Osteocyte (in vitro differentiated cells): ENCODE data around the gene HIRA. TPM values are rescaled to one million over a fixed set of nuclear protein-coding genes. Genes with fewer than 3 reads are reported as not detected.

ENCODE experiments used
- DNase-seq: peaks from one replicate; pipeline ENCODE4 v3.0.0; 2021; ENCODE audit warnings: mixed read lengths; ENCODE audit not compliant: unreplicated experiment; ENCODE audit errors: extremely low spot score
- H3K27ac Mint-ChIP-seq: one replicate; pipeline ENCODE4 v1.8.0; 2021; ENCODE audit warnings: mild to moderate bottlenecking, mixed read lengths; ENCODE audit not compliant: unreplicated experiment
- H3K27me3 Mint-ChIP-seq: one replicate; pipeline ENCODE4 v1.8.0; 2021; ENCODE audit warnings: mixed read lengths; ENCODE audit not compliant: unreplicated experiment
- H3K36me3 Mint-ChIP-seq: one replicate; pipeline ENCODE4 v1.8.0; 2021; ENCODE audit warnings: mixed read lengths; ENCODE audit not compliant: unreplicated experiment
- H3K4me1 Mint-ChIP-seq: one replicate; pipeline ENCODE4 v1.8.0; 2021; ENCODE audit warnings: mixed read lengths; ENCODE audit not compliant: unreplicated experiment
- H3K4me3 Mint-ChIP-seq: one replicate; pipeline ENCODE4 v1.8.0; 2021; ENCODE audit warnings: mild to moderate bottlenecking, moderate library complexity, mixed read lengths; ENCODE audit not compliant: unreplicated experiment
- H3K9me3 Mint-ChIP-seq: one replicate; pipeline ENCODE4 v1.8.0; 2021; ENCODE audit warnings: mixed read lengths; ENCODE audit not compliant: unreplicated experiment
- total RNA-seq: library from RNA; stranded (reverse); gene quantifications from 2 replicates; pipeline ENCODE4 v1.2.1, GENCODE V29; 2021
- TF ChIP-seq, protein P1 (sequence below): fragments of 200-600 bp; sonication (generic); IDR thresholded peaks from 2 replicates; pipeline ENCODE4 v1.5.0; 2021; ENCODE audit warnings: antibody characterized with exemption, mild to moderate bottlenecking, moderate library complexity

Gene HIRA
- total RNA-seq, 1 donor from 2014 or later, result 33.2 TPM

DNA sequence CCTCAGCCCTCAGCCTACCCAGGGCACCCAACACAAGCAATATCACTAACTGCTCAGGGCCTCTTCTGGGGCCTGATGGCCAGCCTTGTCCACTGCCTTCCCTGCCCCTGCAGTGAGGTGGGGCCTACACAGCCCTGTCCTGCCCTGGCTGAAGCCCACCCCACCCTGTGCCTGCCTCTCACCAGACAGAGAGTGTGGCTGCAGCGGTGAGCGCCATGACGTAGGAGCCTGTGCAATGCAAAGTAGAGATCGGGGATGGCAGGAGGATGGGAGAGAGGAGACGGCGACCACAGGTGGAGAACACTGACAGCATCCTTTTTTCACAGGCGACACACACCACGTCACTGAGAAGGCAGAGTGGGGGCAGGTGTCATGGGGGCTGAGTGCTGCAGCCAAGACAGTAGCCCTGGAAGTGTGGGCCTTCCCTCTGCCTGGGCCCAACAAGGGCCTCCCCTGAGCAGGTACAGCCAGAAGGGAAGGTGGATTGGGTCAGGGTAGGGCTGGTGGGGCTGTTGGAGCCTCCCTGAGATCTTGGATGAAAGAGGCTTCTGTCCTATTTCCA is 74.7 kb downstream of the HIRA start:
- Mint-ChIP-seq H3K4me1 (no peaks in the 10 kb centered on the region), H3K27me3 (no peaks in the 10 kb centered on the region), H3K4me3 (no peak overlapping the region), H3K27ac (no peak overlapping the region), H3K9me3 (no peaks in the 10 kb centered on the region), H3K36me3 (peaks cover 26% of the 10 kb centered on the region)
- TF ChIP-seq, protein P1, sequence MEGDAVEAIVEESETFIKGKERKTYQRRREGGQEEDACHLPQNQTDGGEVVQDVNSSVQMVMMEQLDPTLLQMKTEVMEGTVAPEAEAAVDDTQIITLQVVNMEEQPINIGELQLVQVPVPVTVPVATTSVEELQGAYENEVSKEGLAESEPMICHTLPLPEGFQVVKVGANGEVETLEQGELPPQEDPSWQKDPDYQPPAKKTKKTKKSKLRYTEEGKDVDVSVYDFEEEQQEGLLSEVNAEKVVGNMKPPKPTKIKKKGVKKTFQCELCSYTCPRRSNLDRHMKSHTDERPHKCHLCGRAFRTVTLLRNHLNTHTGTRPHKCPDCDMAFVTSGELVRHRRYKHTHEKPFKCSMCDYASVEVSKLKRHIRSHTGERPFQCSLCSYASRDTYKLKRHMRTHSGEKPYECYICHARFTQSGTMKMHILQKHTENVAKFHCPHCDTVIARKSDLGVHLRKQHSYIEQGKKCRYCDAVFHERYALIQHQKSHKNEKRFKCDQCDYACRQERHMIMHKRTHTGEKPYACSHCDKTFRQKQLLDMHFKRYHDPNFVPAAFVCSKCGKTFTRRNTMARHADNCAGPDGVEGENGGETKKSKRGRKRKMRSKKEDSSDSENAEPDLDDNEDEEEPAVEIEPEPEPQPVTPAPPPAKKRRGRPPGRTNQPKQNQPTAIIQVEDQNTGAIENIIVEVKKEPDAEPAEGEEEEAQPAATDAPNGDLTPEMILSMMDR, result no peak
- DNase-seq, result no peak

DNA sequence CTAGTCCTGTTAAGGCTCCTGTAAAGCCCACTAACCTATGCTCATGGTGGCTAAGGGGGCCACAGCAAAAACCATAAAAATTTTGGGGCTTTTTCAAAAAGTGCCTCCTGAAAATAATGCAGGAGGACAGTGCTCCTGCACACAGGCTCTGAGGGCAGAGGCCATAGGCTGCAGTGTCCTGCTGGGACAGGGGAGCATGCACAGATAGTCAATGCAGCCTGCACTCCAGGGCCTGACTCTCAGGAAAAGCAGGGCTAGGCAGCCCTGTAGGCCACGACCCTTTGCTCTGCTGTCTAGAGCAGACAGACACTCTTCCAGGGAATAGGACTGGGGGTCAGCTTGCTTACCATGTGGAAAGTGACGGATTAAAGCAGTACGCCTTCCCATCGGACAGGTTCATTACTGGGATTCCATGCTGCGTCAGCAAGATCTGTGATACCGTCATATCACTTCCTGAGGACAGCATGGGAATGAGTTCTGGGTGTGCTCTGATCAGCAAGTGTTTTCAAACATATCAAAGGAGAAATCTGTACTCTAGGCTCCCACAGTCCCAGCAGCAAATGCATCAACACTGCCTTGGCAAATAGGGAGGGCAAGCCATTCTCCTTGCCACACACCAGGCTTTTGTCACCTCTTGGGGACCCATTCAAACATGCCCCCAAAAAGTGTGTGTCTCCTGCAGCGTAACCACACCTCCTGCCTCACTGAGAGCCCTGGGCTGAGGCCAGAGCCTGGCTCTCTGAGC is 75.9 kb downstream of the HIRA start:
- no peak overlapping the region for H3K27ac Mint-ChIP-seq
- DNase-seq, result no peak
- H3K27me3 Mint-ChIP-seq, result no peaks in the 10 kb centered on the region
- no peaks in the 10 kb centered on the region for H3K9me3 Mint-ChIP-seq
- TF ChIP-seq, protein P1, result no peak
- peaks cover 30% of the 10 kb centered on the region for H3K36me3 Mint-ChIP-seq
- no peak overlapping the region for H3K4me3 Mint-ChIP-seq
- no peaks in the 10 kb centered on the region for H3K4me1 Mint-ChIP-seq

DNA sequence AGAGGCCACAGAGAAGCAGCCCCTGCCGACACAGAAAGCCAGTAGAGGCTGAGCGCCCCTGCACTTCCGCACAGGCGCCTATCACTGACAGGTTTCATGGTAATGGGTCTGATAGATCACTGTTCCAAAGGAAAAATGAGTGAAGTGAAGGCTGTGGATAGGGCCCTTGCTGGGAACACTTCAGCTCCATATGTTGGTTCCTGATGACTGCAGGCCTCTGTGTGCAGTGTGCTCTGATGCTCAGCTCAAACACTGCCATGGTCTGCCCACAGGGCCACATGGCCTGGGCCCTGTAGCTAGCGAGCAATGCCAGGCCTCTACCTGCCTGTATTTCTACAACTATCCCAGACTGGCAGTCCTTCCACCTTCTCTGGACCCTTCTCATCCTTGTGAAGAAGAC is 77.3 kb downstream of the HIRA start:
- H3K4me1 Mint-ChIP-seq, result no peaks in the 10 kb centered on the region

DNA sequence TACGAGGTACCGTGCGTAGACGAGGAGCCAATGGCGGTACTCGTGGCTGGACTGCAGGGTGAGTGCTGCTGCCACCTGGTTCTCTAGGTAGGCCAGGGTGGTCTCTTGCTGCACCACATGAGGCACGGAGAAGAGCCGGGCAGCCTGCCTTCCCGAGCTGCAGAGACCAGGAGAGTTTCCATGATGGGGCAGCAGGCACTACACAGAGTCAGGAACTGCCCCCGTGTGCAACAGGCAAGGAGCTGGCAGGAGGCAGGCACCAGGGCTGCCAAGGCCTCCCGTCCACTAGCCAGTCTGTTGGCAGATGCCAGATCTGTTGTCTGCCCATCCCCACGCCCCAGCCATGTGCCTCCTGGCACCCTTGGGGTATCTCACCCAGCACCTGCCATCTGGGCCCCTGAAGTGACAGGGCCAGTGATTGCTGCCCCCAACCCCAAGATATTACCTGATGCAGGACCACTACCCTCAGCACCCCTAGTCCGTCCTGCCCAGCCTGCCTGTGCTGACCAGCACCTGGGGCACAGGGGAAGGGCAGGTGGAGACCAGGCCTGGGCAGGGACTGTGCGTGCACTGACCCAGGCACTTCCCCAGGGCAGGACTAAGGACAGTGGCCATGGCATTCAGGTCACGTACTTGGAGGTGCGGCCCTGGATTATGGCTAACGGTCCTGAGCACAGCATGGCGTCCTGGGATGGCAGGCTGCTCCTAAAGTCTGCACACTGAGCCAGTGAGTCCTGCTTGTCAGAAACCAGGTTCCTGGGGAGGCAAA is 78.0 kb downstream of the HIRA start:
- DNase-seq, result peak; percentile 81
- Mint-ChIP-seq H3K27ac (no peak overlapping the region), H3K27me3 (no peaks in the 10 kb centered on the region), H3K4me1 (no peaks in the 10 kb centered on the region), H3K9me3 (no peaks in the 10 kb centered on the region), H3K4me3 (no peak overlapping the region), H3K36me3 (peaks cover 40% of the 10 kb centered on the region)
- TF ChIP-seq, protein P1, result no peak

More for the DNA sequence above, 77.3 kb downstream of the HIRA start:
- no peaks in the 10 kb centered on the region for H3K9me3 Mint-ChIP-seq
- H3K27me3 Mint-ChIP-seq, result no peaks in the 10 kb centered on the region
- DNase-seq, result no peak
- peaks cover 39% of the 10 kb centered on the region for H3K36me3 Mint-ChIP-seq
- H3K4me3 Mint-ChIP-seq, result no peak overlapping the region
- no peak overlapping the region for H3K27ac Mint-ChIP-seq
- TF ChIP-seq, protein P1, result no peak

DNA sequence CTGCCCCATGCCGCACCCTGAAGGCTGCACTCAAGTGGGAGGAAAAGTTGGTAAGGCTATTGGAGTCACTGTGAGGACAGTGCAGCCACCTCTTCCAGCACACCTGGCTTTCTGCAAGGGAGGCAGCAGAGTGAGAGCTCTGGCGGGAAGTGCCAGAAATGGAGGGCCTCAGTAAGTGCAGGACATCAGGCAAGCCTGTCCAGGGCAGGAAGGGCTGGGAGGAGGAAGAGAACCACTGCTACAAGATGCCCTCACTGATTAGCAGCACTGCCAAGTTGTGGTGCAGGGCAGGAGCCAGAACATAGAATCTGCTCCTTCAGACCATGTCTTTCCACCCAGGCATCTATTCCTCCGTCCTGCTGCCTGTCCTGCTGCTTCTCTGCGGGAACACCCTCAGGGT is 78.8 kb downstream of the HIRA start:
- peaks cover 38% of the 10 kb centered on the region for H3K36me3 Mint-ChIP-seq
- H3K4me1 Mint-ChIP-seq, result no peaks in the 10 kb centered on the region
- H3K4me3 Mint-ChIP-seq, result no peak overlapping the region
- H3K9me3 Mint-ChIP-seq, result no peaks in the 10 kb centered on the region
- TF ChIP-seq, protein P1, result no peak
- no peaks in the 10 kb centered on the region for H3K27me3 Mint-ChIP-seq
- H3K27ac Mint-ChIP-seq, result no peak overlapping the region
- DNase-seq, result no peak
